NT2/D1 (cell line): Measurements from ENCODE around the gene PMP22.

Experiments
- SUZ12 ChIP-seq: IDR thresholded peaks from 2 replicates; pipeline ENCODE4 v1.6.1; 2011; ENCODE audit not compliant: insufficient read length, insufficient read depth; ENCODE audit errors: extremely low read depth
- YY1 ChIP-seq: IDR thresholded peaks from 2 replicates; pipeline ENCODE4 v1.6.1; 2011; ENCODE audit not compliant: insufficient read length, insufficient read depth
- ZNF274 ChIP-seq: IDR thresholded peaks from 2 replicates; pipeline ENCODE4 v1.6.1; 2011; ENCODE audit warnings: mild to moderate bottlenecking, low read depth, low read length

GRCh38 chr17:15262291-15263205 lies 2.6 kb downstream of the PMP22 start:
- TF ChIP-seq ZNF274 (no peak), YY1 (no peak), SUZ12 (no peak)
